ENCODE results near the gene PECR.

Gene PECR

DNA sequence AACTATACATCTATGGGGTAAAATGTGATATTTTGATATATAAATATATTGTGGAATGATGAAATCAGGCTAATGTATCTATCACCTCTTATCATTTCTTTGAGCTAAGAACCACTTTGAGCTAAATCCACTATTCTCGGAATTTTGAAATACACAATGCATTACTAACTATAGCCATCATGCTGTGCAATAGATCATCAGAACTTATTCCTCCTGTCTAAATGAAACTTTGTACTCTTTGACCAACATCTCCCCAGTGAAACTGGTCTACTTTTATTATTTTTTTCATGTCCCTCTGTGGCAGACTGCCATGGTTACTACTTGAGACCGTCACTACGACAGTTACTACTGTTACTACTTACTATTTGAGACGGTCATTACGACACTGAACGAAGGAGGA lies 11.4 kb downstream of the PECR start:
- Histone ChIP-seq H3K4me1 (ENCODE audit: insufficient read depth, insufficient read length) (no peaks in the 10 kb centered on the region), H3K36me3 (ENCODE audit: insufficient read depth, insufficient read length, low read length) (peaks cover 15% of the 10 kb centered on the region), H3K27me3 (ENCODE audit: insufficient read depth, insufficient read length) (no peaks in the 10 kb centered on the region), H3K9ac (ENCODE audit: insufficient read length, low read depth) (no peak overlapping the region), H3K4me3 (ENCODE audit: insufficient read length, low read depth) (no peak overlapping the region), H3K9me3 (ENCODE audit: insufficient read depth, low read length) (no peaks in the 10 kb centered on the region)
- TF ChIP-seq YY1 (IDR thresholded peaks at IDR 0.05; ENCODE audit: insufficient read depth, insufficient read length) (no peak), SUZ12 (IDR thresholded peaks at IDR 0.05; ENCODE audit: extremely low read depth, insufficient read depth, insufficient read length) (no peak), ZNF274 (IDR thresholded peaks at IDR 0.05; ENCODE audit: low read depth, low read length) (no peak)
- DNase-seq (ENCODE audit: low read depth, low spot score), result no peak

DNA sequence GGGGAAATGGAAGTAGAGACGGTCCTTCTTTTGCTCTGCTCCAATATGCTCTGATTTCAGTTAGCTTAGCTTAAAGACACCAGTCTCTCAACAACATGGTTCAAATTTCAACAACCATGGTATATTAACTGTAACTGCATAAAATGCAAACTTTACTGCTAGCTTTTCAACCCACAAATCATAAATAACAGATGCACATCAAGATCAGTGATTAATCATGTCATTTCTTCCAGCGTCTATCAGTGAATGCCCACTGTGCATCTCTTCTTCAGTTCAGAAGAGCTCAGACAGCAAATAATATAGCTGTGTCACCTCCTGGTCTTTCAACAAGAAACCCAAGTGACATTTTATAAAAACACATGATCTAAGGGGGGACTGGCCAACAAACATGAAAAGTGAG lies 12.6 kb downstream of the PECR start:
- TF ChIP-seq YY1 (IDR thresholded peaks at IDR 0.05; ENCODE audit: insufficient read depth, insufficient read length) (no peak), SUZ12 (IDR thresholded peaks at IDR 0.05; ENCODE audit: extremely low read depth, insufficient read depth, insufficient read length) (no peak), ZNF274 (IDR thresholded peaks at IDR 0.05; ENCODE audit: low read depth, low read length) (no peak)
- H3K9ac ChIP-seq (ENCODE audit: insufficient read length, low read depth), result no peak overlapping the region
- peaks cover 14% of the 10 kb centered on the region for H3K36me3 ChIP-seq (ENCODE audit: insufficient read depth, insufficient read length, low read length)
- H3K27me3 ChIP-seq (ENCODE audit: insufficient read depth, insufficient read length), result no peaks in the 10 kb centered on the region
- H3K9me3 ChIP-seq (ENCODE audit: insufficient read depth, low read length), result no peaks in the 10 kb centered on the region
- no peak overlapping the region for H3K4me3 ChIP-seq (ENCODE audit: insufficient read length, low read depth)
- H3K4me1 ChIP-seq (ENCODE audit: insufficient read depth, insufficient read length), result no peaks in the 10 kb centered on the region
- DNase-seq (ENCODE audit: low read depth, low spot score), result no peak

DNA sequence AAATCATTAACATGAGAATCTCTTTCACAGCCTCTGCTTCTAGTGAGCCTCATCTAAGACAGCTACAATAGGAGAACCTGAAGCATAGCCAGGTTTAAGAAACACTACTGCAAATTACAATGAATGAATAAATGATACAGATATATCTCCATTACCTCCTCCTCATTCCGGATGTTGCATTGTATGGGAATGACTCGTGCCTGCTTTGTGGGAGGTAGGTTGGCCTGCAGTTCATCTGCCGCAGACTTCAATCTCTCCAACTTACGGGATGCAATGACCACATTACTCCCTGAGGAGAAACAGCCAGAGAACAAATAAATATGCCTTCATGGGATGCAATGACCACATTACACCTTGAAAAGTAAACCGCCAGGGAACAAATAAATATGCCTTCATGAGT lies 15.4 kb downstream of the PECR start:
- no peak for DNase-seq (ENCODE audit: low read depth, low spot score)

DNA sequence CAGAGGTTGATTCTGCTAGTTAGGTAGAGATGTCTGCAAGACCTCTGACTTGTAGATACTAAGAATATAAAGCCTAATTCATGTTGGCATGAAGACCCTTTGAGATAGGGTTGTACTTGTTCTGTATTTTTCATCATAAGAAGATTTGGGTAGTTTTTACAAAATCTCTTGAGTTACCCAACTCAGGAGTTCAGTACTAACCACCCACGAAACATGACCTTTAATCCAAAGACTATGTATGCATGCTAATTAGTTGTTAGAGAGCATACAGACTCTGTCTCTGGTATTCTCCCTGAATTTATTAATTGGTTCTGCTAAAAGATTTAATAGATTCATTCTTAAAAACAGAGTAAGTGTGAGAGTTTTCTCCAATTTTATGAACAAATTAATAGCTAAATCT lies 16.9 kb downstream of the PECR start:
- Histone ChIP-seq H3K4me1 (ENCODE audit: insufficient read depth, insufficient read length) (no peaks in the 10 kb centered on the region), H3K9me3 (ENCODE audit: insufficient read depth, low read length) (no peaks in the 10 kb centered on the region), H3K27me3 (ENCODE audit: insufficient read depth, insufficient read length) (no peaks in the 10 kb centered on the region), H3K36me3 (ENCODE audit: insufficient read depth, insufficient read length, low read length) (peaks cover 12% of the 10 kb centered on the region), H3K4me3 (ENCODE audit: insufficient read length, low read depth) (no peak overlapping the region), H3K9ac (ENCODE audit: insufficient read length, low read depth) (no peak overlapping the region)
- TF ChIP-seq SUZ12 (IDR thresholded peaks at IDR 0.05; ENCODE audit: extremely low read depth, insufficient read depth, insufficient read length), result no peak
- TF ChIP-seq YY1 (IDR thresholded peaks at IDR 0.05; ENCODE audit: insufficient read depth, insufficient read length), result no peak
- TF ChIP-seq ZNF274 (IDR thresholded peaks at IDR 0.05; ENCODE audit: low read depth, low read length), result no peak
- DNase-seq (ENCODE audit: low read depth, low spot score), result no peak

More for the DNA sequence above, 15.4 kb downstream of the PECR start:
- Histone ChIP-seq H3K4me3 (ENCODE audit: insufficient read length, low read depth) (no peak overlapping the region), H3K36me3 (ENCODE audit: insufficient read depth, insufficient read length, low read length) (peaks cover 12% of the 10 kb centered on the region), H3K9ac (ENCODE audit: insufficient read length, low read depth) (no peak overlapping the region), H3K27me3 (ENCODE audit: insufficient read depth, insufficient read length) (no peaks in the 10 kb centered on the region), H3K4me1 (ENCODE audit: insufficient read depth, insufficient read length) (no peaks in the 10 kb centered on the region), H3K9me3 (ENCODE audit: insufficient read depth, low read length) (no peaks in the 10 kb centered on the region)
- TF ChIP-seq YY1 (IDR thresholded peaks at IDR 0.05; ENCODE audit: insufficient read depth, insufficient read length), result no peak
- no peak for TF ChIP-seq SUZ12 (IDR thresholded peaks at IDR 0.05; ENCODE audit: extremely low read depth, insufficient read depth, insufficient read length)
- TF ChIP-seq ZNF274 (IDR thresholded peaks at IDR 0.05; ENCODE audit: low read depth, low read length), result no peak

DNA sequence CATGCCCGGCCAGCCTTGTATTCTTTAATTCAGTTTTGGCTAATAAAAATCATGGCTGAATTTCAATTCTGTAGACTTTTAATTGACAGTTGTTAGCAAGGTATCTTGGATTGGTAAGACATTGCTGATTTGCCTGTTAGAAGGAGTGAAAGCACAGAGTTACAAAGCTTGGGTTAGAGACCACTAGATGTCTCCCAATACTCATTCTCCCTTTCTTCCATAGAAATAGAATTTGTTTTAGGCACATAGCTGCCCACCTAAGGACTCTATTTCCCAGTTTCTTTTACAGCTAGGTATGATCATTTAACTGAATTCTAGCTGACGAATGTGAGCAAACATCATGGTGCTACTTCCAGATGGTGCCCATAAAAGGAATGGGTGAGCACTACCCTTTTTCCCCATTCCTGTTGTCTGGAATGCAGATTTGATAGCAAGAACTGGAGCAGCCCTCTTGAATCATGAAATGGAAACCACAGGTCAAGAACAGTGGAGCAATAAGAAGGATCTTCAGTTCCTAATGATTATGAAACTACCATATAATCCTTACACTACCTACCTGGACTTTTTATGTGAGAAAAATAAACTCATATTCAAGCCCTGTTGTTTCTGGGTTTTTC lies 17.5 kb downstream of the PECR start:
- no peak overlapping the region for H3K9ac ChIP-seq (ENCODE audit: insufficient read length, low read depth)
- no peaks in the 10 kb centered on the region for H3K27me3 ChIP-seq (ENCODE audit: insufficient read depth, insufficient read length)
- H3K9me3 ChIP-seq (ENCODE audit: insufficient read depth, low read length), result no peaks in the 10 kb centered on the region
- H3K4me3 ChIP-seq (ENCODE audit: insufficient read length, low read depth), result no peak overlapping the region
- no peak for DNase-seq (ENCODE audit: low read depth, low spot score)
- TF ChIP-seq SUZ12 (IDR thresholded peaks at IDR 0.05; ENCODE audit: extremely low read depth, insufficient read depth, insufficient read length) (no peak), ZNF274 (IDR thresholded peaks at IDR 0.05; ENCODE audit: low read depth, low read length) (no peak), YY1 (IDR thresholded peaks at IDR 0.05; ENCODE audit: insufficient read depth, insufficient read length) (no peak)
- H3K4me1 ChIP-seq (ENCODE audit: insufficient read depth, insufficient read length), result no peaks in the 10 kb centered on the region
- peaks cover 12% of the 10 kb centered on the region for H3K36me3 ChIP-seq (ENCODE audit: insufficient read depth, insufficient read length, low read length)

DNA sequence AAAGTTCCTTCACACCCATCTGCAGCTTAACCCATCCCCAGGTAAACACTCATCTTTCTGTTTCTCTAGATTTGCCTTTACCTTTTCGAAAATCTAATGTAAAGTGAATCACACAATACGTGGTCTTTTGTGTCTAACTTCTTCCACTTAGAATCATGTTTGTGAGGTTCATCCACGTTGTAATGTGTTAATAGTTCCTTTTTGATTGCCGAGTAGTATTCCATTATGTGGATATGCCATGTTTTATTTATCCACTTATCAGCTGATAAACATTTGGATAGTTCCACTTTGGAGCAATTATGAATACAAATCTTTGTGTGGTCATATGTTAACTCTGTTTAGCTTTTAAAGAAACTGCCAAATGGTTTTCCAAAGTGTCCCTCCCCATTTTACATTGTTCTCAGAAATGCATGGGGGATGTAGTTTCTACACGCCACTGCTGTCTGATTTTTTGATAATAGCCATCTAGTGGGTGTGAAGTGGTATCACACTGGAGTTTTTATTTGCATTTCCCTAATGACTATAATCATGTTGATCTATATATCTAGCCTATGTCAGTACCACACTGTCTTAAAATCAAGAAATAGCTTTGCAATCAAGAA lies 22.3 kb downstream of the PECR start:
- Histone ChIP-seq H3K27me3 (ENCODE audit: insufficient read depth, insufficient read length) (no peaks in the 10 kb centered on the region), H3K4me1 (ENCODE audit: insufficient read depth, insufficient read length) (peaks cover 3% of the 10 kb centered on the region), H3K36me3 (ENCODE audit: insufficient read depth, insufficient read length, low read length) (peaks cover 2% of the 10 kb centered on the region), H3K9ac (ENCODE audit: insufficient read length, low read depth) (no peak overlapping the region), H3K9me3 (ENCODE audit: insufficient read depth, low read length) (no peaks in the 10 kb centered on the region), H3K4me3 (ENCODE audit: insufficient read length, low read depth) (no peak overlapping the region)
- no peak for TF ChIP-seq SUZ12 (IDR thresholded peaks at IDR 0.05; ENCODE audit: extremely low read depth, insufficient read depth, insufficient read length)
- no peak for TF ChIP-seq ZNF274 (IDR thresholded peaks at IDR 0.05; ENCODE audit: low read depth, low read length)
- TF ChIP-seq YY1 (IDR thresholded peaks at IDR 0.05; ENCODE audit: insufficient read depth, insufficient read length), result no peak
- DNase-seq (ENCODE audit: low read depth, low spot score), result no peak

DNA sequence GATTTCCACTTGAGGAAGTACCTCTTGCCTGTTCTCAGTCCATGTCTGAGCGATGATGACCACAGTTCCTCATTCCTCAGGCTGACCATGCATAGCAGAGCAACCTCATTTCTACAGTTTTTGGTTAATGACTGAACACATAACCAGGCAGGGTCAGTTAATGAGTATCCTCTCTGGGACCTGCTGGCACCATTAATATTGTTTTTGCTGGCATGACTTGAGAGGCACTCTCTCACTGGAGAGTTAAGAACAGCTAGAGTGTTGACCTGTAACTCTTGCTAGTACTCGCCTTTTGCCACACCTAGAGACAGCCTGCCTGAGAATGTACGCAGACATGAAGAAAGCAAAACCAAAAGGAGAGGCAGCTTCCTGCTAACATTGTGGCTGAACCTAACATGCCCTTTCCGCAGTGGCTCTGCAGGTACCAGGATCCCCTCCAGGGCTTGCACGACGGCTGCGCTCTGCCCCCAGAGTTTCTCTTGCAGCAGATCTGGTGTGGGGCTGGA lies 23.9 kb downstream of the PECR start:
- Histone ChIP-seq H3K27me3 (ENCODE audit: insufficient read depth, insufficient read length) (no peaks in the 10 kb centered on the region), H3K9ac (ENCODE audit: insufficient read length, low read depth) (no peak overlapping the region), H3K4me1 (ENCODE audit: insufficient read depth, insufficient read length) (peaks cover 3% of the 10 kb centered on the region), H3K4me3 (ENCODE audit: insufficient read length, low read depth) (no peak overlapping the region), H3K9me3 (ENCODE audit: insufficient read depth, low read length) (no peaks in the 10 kb centered on the region), H3K36me3 (ENCODE audit: insufficient read depth, insufficient read length, low read length) (no peaks in the 10 kb centered on the region)
- TF ChIP-seq YY1 (IDR thresholded peaks at IDR 0.05; ENCODE audit: insufficient read depth, insufficient read length) (no peak), ZNF274 (IDR thresholded peaks at IDR 0.05; ENCODE audit: low read depth, low read length) (no peak), SUZ12 (IDR thresholded peaks at IDR 0.05; ENCODE audit: extremely low read depth, insufficient read depth, insufficient read length) (no peak)
- DNase-seq (ENCODE audit: low read depth, low spot score), result no peak
